Measurements from ENCODE around the gene SMG6. TPM values are rescaled to one million over a fixed set of nuclear protein-coding genes. Genes with fewer than 3 reads are reported as not detected.

The SMG6 gene
- total RNA-seq, 1 experiment from 2014 or later = 25.6 TPM

DNA sequence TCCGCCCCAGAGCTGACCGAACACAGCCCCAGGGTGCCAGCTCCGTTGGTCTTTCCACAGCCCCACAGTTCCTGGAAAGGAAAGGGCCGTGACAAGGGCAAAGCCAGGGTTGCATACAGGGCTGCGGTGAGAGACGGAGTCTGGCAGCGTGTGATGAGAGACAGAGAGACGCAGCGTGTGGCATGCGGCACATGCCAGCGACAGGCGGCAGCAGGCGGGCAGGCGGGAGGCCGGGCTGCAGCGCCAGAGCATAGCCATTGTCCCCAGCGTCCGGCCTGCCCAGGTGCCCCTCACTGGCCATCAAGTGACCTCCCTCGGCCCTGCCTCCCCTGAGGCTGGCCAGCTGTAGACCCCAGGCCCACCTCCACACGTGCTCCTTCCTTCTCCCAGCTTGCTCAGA, 287.1 kb downstream of the SMG6 start (continued):
- TF ChIP-seq, protein P1, sequence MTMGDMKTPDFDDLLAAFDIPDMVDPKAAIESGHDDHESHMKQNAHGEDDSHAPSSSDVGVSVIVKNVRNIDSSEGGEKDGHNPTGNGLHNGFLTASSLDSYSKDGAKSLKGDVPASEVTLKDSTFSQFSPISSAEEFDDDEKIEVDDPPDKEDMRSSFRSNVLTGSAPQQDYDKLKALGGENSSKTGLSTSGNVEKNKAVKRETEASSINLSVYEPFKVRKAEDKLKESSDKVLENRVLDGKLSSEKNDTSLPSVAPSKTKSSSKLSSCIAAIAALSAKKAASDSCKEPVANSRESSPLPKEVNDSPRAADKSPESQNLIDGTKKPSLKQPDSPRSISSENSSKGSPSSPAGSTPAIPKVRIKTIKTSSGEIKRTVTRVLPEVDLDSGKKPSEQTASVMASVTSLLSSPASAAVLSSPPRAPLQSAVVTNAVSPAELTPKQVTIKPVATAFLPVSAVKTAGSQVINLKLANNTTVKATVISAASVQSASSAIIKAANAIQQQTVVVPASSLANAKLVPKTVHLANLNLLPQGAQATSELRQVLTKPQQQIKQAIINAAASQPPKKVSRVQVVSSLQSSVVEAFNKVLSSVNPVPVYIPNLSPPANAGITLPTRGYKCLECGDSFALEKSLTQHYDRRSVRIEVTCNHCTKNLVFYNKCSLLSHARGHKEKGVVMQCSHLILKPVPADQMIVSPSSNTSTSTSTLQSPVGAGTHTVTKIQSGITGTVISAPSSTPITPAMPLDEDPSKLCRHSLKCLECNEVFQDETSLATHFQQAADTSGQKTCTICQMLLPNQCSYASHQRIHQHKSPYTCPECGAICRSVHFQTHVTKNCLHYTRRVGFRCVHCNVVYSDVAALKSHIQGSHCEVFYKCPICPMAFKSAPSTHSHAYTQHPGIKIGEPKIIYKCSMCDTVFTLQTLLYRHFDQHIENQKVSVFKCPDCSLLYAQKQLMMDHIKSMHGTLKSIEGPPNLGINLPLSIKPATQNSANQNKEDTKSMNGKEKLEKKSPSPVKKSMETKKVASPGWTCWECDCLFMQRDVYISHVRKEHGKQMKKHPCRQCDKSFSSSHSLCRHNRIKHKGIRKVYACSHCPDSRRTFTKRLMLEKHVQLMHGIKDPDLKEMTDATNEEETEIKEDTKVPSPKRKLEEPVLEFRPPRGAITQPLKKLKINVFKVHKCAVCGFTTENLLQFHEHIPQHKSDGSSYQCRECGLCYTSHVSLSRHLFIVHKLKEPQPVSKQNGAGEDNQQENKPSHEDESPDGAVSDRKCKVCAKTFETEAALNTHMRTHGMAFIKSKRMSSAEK (CRISPR knock-in tag; IDR thresholded peaks at IDR 0.05; ENCODE audit: borderline replicate concordance) = no peak
- TF ChIP-seq ZNF317 (CRISPR knock-in tag; IDR thresholded peaks at IDR 0.05; ENCODE audit: borderline replicate concordance, low read depth) (no peak), RELA (CRISPR knock-in tag; IDR thresholded peaks at IDR 0.05; ENCODE audit: borderline replicate concordance) (no peak), JUN (CRISPR knock-in tag; IDR thresholded peaks at IDR 0.05) (no peak)
- TF ChIP-seq, protein P2, sequence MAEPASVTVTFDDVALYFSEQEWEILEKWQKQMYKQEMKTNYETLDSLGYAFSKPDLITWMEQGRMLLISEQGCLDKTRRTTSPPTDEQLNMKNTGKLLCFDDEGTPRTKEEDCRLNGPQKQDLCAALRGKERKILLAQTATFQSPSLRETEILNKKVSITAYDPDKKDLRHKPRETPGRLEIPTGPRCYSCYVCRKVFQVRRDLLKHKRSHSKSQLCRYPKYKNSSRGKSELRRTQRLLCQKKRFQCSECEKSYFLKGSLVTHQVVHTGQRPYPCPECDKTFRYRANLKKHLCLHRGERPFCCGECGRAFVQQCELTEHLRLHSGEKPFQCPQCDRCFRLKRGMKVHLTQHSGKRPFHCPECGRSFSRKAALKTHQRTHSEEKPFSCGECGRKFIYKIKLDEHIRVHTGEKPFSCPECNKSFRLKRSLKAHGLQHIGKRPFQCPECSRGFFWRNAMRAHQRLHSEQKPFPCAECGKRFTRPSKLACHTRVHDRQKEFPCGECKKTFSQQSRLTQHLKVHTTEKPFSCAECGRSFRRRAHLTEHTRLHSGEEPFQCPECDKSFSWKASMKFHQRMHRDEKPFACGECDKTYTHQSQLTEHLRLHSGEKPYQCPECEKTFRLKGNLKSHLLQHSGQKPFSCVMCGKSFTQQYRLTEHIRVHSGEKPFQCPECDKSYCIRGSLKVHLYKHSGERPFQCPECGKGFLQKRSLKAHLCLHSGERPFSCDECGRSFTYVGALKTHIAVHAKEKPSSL (CRISPR knock-in tag; conservative IDR thresholded peaks at IDR 0.05) = no peak

DNA sequence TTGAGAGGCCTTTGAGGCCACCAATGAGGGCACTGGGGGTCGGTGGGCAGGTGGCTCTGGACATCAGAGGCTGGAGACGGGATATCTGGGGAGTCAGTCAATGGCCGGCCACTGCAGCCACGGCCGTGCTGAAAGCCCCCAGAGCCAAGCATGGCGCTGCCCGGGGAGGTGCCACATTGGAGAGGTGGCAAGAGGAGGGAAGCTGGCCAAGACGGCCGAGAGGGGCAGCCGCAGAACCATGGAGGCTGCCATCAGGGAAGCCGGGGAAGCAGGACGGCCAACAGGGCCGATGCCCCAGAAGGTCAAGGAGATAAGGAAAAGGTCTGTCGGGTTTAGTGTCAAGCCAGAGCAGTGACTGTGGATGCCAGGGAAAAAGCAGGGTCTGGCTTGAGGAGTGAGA, 288.3 kb downstream of the SMG6 start:
- no peak overlapping the region for H3K4me3 Mint-ChIP-seq
- H3K4me1 Mint-ChIP-seq = peaks cover 22% of the 10 kb centered on the region
- ATAC-seq = no peak
- H3K27me3 Mint-ChIP-seq (ENCODE audit: low read depth) = peaks cover 67% of the 10 kb centered on the region
- DNase-seq (ENCODE audit: low spot score) = no peak
- no peak overlapping the region for H3K27ac Mint-ChIP-seq
- ChIA-PET POLR2A (no interaction called here), CTCF (no interaction called here)
- H3K36me3 Mint-ChIP-seq = no peaks in the 10 kb centered on the region
- H3K9me3 Mint-ChIP-seq = no peaks in the 10 kb centered on the region
- TF ChIP-seq, protein P3, sequence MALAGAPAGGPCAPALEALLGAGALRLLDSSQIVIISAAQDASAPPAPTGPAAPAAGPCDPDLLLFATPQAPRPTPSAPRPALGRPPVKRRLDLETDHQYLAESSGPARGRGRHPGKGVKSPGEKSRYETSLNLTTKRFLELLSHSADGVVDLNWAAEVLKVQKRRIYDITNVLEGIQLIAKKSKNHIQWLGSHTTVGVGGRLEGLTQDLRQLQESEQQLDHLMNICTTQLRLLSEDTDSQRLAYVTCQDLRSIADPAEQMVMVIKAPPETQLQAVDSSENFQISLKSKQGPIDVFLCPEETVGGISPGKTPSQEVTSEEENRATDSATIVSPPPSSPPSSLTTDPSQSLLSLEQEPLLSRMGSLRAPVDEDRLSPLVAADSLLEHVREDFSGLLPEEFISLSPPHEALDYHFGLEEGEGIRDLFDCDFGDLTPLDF (CRISPR knock-in tag; IDR thresholded peaks at IDR 0.05) = no peak
- no peak for TF ChIP-seq TP53 (CRISPR knock-in tag; IDR thresholded peaks at IDR 0.05)
- no peak for TF ChIP-seq ZSCAN18 (CRISPR knock-in tag; IDR thresholded peaks at IDR 0.05)
- TF ChIP-seq, protein P4, sequence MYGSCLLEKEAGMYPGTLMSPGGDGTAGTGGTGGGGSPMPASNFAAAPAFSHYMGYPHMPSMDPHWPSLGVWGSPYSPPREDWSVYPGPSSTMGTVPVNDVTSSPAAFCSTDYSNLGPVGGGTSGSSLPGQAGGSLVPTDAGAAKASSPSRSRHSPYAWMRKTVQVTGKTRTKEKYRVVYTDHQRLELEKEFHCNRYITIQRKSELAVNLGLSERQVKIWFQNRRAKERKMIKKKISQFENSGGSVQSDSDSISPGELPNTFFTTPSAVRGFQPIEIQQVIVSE (CRISPR knock-in tag; IDR thresholded peaks at IDR 0.05; ENCODE audit: borderline replicate concordance) = no peak
- TF ChIP-seq, protein P5, sequence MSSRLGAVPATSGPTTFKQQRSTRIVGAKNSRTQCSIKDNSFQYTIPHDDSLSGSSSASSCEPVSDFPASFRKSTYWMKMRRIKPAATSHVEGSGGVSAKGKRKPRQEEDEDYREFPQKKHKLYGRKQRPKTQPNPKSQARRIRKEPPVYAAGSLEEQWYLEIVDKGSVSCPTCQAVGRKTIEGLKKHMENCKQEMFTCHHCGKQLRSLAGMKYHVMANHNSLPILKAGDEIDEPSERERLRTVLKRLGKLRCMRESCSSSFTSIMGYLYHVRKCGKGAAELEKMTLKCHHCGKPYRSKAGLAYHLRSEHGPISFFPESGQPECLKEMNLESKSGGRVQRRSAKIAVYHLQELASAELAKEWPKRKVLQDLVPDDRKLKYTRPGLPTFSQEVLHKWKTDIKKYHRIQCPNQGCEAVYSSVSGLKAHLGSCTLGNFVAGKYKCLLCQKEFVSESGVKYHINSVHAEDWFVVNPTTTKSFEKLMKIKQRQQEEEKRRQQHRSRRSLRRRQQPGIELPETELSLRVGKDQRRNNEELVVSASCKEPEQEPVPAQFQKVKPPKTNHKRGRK (CRISPR knock-in tag; IDR thresholded peaks at IDR 0.05; ENCODE audit: borderline replicate concordance) = no peak
- no peak for TF ChIP-seq JUN (CRISPR knock-in tag; IDR thresholded peaks at IDR 0.05)
- TF ChIP-seq HMGA2 (CRISPR knock-in tag; IDR thresholded peaks at IDR 0.05) = no peak
- TF ChIP-seq, protein P6, sequence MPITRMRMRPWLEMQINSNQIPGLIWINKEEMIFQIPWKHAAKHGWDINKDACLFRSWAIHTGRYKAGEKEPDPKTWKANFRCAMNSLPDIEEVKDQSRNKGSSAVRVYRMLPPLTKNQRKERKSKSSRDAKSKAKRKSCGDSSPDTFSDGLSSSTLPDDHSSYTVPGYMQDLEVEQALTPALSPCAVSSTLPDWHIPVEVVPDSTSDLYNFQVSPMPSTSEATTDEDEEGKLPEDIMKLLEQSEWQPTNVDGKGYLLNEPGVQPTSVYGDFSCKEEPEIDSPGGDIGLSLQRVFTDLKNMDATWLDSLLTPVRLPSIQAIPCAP (CRISPR knock-in tag; IDR thresholded peaks at IDR 0.05) = no peak
- no peak for TF ChIP-seq ETV6 (CRISPR knock-in tag; IDR thresholded peaks at IDR 0.05)
- TF ChIP-seq, protein P7, sequence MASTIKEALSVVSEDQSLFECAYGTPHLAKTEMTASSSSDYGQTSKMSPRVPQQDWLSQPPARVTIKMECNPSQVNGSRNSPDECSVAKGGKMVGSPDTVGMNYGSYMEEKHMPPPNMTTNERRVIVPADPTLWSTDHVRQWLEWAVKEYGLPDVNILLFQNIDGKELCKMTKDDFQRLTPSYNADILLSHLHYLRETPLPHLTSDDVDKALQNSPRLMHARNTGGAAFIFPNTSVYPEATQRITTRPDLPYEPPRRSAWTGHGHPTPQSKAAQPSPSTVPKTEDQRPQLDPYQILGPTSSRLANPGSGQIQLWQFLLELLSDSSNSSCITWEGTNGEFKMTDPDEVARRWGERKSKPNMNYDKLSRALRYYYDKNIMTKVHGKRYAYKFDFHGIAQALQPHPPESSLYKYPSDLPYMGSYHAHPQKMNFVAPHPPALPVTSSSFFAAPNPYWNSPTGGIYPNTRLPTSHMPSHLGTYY (CRISPR knock-in tag; IDR thresholded peaks at IDR 0.05) = no peak
- TF ChIP-seq ATF1 (CRISPR knock-in tag; IDR thresholded peaks at IDR 0.05) = no peak
- no peak for TF ChIP-seq AR (CRISPR knock-in tag; IDR thresholded peaks at IDR 0.05)
- TF ChIP-seq ZNF396 (CRISPR knock-in tag; IDR thresholded peaks at IDR 0.05; ENCODE audit: borderline replicate concordance) = no peak
- no peak for TF ChIP-seq NFATC4 (CRISPR knock-in tag; IDR thresholded peaks at IDR 0.05)
- no peak for TF ChIP-seq GTF2I (CRISPR knock-in tag; conservative IDR thresholded peaks at IDR 0.05)

Data from WTC11 (cell line).